Measurements from ENCODE around the gene TMEM190.
"Not testable (repeated sequence)": the region's sequence is repeated elsewhere in the genome, so short reads cannot be mapped to it uniquely, and the experiment has no call there.

The TMEM190 gene

GRCh38 chr19:55391702-55392615, 15.3 kb downstream of the TMEM190 start:
- no peak for DNase-seq

DNA sequence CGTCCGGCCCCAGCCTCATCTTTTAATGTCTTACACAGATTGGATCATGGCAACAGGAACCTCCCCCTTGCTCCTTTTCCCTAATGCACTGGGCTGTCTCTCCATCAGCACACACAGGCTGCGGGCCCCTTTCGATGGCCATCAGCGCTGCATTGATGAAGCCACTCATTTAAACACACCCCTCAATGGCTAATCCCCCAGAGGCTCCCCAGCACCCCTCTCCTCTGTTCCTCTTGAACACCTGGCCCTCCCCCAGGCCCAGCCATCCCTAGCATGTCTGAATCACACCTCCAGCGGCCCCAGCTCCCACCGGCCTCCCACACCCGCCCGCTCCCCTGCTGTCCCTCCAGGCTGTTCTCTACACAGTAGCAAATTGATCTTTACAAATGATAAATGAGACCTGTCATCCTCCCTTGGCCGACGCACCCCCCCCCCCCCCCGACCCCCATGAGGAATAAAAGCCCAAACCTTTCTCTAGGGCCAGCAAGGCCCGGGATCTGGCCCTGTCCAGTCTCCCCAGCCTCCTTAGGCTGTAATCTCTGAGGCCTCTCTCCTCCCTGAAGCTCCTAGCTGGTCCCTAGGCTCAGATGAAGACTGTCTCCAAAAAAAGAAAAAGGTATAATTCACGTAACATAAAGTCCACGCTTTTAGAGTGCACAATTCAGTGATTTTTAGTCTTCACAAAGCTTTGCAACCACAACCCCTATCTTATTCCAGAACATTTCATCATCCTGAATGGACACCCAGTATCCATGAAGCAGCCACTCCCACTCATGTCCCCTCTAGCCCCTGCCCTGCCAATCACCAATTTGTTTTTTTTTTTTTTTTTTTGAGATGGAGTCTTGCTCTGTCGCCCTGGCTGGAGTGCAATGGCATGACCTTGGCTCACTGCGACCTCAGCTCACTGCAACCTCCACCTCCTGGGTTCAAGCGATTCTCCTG, 16.5 kb downstream of the TMEM190 start:
- no peak for DNase-seq

- no peak for DNase-seq
Measured at GRCh38 chr19:55398200-55398925, 21.7 kb downstream of the TMEM190 start.

DNA sequence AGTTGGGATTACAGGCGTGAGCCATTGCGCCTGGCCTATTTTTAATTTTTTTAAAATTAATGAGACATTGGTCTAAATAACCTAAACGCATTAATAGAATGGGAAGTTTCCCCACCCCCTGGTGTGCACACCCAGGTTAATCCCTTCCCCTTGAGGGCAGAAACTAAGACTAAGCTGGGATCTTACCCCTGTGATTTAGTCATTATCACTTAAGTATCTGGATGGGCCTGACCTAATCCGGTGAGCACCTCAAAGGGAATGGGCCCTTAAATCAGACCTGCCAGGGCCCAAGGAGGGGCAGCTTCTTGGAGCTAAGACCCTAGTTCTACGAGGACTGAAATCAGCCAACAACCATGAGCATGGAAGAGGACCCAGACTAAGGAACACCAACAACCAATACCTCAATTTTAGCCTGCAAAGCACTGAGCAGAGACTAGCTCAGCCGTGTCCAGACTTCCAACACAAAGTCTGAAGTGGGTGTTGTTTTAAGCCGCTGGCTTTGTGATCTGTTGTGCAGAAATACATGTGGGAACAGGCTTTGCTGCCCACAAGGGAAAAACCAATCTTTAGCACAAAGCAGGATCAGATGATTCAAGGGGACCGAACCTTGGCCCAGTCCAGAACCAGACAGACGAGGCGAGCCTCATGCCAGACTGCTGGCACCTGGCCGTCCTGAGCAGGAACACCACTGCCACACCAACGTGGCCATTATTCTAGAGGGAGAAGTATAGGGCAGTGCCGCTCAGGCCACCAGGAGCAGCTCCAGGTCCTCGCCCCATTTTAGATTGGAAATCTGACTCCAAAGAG, 23.9 kb downstream of the TMEM190 start:
- no peak for DNase-seq

DNA sequence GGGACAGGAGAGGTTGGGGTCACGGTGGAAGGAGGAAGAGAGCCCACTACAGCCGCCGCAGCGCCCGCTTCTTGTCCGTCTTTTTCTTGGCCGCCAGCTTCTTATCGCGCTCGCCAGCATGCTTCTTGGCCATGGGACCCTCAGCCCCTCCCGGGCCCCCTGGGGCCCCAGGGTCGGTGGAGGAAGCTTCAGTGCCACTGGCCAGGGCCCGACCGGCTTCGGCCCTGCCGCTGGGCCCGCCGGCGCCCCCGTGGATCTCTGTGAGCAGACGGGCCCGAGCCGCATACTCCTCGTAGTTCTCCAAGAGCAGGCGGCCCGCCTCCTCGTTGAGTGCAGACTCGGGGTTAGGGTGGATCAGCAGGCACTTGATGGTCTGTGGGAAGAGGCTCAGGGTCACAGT, 24.8 kb downstream of the TMEM190 start:
- DNase-seq = not testable (repeated sequence)

DNA sequence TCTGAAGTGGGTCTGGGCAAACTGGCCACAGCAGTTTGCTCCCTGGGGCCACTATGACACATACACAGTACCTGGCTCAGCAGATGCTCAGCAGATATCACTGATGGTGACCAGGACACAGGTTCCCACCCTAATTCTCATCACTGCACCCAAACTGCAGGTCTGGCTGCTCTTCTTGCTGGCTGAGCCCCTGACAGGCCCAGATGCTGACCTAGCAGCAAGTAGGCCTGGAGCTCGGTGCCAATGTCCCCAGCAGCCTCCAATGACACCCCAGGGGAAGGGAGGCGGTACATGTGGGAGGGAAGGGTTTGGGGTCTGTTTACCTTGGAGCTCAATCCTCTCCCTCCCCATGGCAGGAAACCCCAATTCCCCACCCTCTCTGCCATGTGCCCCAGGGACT, 25.9 kb downstream of the TMEM190 start:
- no peak for DNase-seq

DNA sequence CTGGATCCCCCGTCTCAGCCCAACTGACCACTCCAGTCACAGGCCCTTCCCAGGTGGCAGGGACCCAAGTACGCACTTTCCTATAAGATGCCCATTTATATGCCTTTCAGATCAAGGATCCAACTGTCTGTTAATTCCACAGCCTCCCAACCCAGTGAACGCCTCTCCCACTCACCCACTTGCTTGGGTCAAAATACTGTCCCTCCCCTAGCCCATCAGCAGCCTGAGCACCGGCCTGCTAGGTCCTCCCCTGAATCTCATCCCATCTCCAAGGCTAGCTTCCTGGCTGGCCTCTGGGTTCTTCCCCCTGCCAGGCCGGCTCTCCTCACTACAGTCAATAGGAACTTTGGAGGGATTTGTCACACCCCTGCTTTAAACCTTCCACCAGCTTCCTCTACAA, 29.0 kb downstream of the TMEM190 start:
- DNase-seq = no peak

- DNase-seq = no peak
Measured at GRCh38 chr19:55406091-55406825, 29.6 kb downstream of the TMEM190 start.

DNA sequence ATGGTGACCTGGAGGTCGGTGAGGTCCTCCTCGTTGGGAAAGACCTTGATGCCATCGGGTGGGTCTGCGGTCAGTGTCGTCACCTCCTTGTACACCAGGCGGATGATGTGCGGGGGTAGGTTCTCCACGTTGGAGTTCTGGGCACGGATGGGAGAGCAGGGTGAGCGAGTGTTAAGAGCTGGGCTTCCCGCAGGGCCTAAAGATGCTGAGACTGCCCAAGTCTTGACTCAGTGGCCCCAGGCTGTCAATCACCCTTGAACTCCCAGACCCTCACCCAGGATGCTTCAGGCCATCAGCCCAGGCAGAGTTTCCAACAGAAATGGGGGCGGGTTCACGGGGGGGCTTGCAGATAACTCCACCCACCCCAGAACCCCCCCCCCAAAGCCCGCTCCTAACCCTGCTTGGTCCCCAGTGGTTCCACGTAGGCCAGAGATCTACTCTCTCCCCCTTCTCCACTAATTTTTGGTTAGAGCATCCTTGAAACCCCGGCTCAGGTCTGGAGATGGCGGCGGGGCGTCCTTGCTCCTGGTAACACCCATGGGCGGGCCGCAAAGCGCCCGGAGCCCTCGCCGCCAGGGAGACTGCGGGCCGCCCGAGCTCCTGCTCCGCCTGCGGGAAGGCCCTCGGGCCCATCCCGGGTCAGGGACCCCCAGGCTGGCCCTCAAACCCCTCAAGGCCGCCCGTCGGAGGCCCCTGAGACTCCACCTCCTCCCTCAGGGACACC, 30.4 kb downstream of the TMEM190 start:
- no peak for DNase-seq

DNA sequence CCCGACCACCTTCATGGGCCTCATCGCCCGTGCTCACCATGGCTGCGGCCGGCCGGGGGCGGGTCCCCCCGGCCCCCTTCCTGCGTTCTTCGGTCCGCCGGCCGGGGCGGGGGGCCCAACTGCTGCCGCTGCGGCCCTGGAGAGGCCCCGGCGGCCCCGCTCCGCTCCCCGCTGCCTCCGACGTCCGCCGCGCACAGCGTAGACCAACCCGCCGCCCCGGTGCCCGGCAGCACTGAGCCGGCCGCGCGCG, 30.8 kb downstream of the TMEM190 start, which contains the start of gene UBE2S:
Gene UBE2S (minus strand): TSS at position 239 of the 250 bp plus-strand sequence. CDS start 199 bp downstream, at position 40.
- not testable (repeated sequence) for DNase-seq

DNA sequence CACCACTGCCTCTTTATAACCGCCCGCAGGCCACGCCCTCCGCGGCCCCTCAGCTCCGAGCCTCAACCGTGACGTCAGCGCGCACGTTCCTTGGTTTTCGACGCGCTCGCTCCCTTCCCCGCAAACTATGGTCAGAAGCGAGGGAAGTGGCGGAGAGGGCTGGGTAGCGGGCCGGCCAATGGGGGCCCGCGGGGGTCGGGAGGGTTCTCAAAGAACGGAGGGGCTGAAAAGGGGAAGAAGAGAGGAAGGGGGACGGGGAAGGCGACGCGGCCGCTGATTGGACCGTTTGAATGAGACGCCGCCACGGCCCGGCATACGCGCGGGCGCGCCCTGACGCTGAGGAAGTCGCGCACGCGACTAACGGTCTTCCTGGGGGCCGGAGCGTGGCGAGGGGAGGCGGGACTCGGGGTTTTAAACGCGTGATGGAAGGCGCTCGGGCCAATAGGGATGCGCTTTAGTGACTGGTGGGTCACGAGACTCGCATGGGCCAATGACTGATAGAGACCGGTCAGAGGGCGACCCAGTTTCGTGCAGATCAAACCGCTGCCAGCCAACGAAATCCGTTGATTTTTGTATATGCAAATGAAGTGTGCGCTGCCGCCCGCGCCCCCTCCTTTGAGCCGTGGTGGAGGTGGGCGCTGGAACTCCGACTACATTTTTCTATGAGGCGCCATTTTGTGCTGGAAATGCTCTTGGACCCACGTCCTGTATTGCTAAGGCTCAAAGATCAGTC, 31.3 kb downstream of the TMEM190 start:
- DNase-seq = peak; percentile 100

- DNase-seq = no peak
Measured at GRCh38 chr19:55408533-55408872, 31.9 kb downstream of the TMEM190 start.

GRCh38 chr19:55409179-55409578, 32.6 kb downstream of the TMEM190 start:
- not testable (repeated sequence) for DNase-seq

DNA sequence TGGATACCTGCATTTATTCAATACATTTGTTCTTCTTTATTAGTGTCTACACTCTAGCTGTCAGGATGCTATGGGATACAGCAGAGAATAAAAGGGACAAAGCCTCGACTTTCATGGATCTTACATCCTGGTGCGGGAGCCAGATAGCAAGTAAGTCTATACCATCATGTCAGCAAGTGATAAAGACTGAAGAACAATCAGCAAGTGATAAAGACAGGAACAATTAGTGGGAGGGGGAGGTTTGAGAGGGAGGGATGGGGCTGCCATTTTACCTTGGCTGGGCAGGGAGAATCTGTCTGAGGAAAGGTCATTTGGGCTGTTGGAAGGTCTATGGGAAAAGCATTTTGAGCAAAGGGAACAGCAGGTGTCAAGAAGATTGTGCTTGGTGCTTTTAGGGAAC, 33.5 kb downstream of the TMEM190 start:
- no peak for DNase-seq

- DNase-seq = peak; percentile 85
Measured at GRCh38 chr19:55418185-55418584, 41.6 kb downstream of the TMEM190 start.

- no peak for DNase-seq
Measured at GRCh38 chr19:55419103-55419502, 42.5 kb downstream of the TMEM190 start.

- no peak for DNase-seq
Measured at GRCh38 chr19:55419624-55420236, 43.1 kb downstream of the TMEM190 start.

DNA sequence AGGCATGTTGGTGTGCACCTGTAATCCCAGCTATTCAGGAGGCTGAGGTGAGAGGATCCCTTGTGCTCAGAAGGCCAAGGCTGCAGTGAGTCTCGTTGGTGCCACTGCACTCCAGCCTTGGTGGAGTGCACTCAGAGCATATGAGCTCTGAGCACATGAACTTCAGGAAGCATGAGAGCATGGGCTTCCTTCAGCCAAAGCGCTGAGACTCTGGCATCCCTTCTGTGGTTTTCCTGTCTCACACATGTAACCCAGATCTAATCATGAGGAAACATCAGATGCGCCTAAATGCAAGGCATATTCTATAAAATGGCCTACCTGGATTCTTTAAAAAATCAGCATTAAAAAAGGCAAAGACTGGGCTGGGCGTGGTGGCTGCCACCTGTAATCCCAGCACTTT, 44.7 kb downstream of the TMEM190 start:
- not testable (repeated sequence) for DNase-seq

- DNase-seq = no peak
Measured at GRCh38 chr19:55423225-55424005, 46.8 kb downstream of the TMEM190 start.
